Measurements from ENCODE around the gene ATXN3L.

Gene ATXN3L

GRCh38 chrX:13304052-13304451 is 15.8 kb downstream of the ATXN3L start:
- no peak for DNase-seq

GRCh38 chrX:13303248-13303647 is 16.6 kb downstream of the ATXN3L start:
- peak in 1 of 2 experiments; percentile 10 for DNase-seq

- DNase-seq, result no peak
Measured at GRCh38 chrX:13298836-13299235, 21.0 kb downstream of the ATXN3L start.

DNA sequence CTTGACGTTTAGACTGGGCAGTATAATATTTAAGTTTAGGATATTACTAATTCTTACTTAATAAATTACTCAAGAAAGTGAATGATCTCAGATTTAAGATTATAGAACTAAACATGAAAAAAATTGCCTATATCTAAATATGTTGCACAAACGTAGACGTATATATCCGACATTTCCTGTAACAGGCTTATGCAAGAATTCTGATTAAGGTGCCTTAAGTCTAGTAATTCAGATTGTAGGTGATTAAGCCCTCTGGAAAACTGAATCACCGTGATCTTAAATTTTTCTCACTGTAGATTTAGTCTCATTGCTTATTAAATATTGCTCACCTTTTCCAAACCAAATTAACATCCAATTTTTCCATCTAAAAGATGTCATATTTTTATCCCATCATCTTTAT is 24.0 kb downstream of the ATXN3L start:
- no peak for DNase-seq

DNA sequence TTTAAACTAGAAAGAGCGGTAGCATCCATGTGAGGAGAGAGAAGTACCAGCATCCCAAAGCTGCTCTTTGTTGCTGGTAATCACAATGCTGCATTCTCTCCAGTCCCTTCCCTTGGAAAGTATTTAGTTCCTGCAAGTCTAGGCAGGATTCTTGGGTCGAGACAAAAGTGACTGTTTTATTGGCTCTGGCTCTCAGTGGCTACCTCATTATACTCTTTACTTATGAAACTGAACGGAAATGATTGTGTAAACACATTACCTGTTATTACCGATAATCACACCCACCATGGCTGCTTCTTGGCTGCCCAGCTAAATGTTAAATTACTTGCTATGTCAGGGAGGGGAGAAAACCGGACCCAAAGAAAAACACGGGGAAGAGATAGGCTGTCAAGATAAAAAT is 26.2 kb downstream of the ATXN3L start:
- no peak for DNase-seq

GRCh38 chrX:13290891-13291614 is 28.8 kb downstream of the ATXN3L start:
- no peak for DNase-seq

GRCh38 chrX:13288671-13289070 is 31.2 kb downstream of the ATXN3L start:
- no peak for DNase-seq

GRCh38 chrX:13287816-13288215 is 32.0 kb downstream of the ATXN3L start:
- DNase-seq, result no peak

DNA sequence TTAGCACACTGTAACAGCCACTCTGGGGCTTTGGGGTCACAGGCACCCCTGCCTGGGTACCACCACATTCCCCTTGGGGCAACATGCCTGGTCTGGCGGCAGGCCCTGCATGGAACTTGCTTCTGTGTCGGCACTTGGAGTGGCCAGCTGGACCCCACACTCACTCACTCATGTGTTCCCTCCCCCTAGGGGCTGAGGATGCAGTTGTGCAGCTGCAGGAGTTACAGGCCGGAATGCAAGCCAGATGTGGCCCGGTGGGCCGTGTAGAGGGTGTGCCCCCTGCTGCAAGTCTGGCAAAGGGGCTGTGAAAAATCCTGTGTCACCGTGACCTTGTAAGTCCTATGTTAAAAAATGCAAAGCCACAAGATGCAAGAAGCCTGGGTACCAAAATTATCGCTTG is 34.2 kb downstream of the ATXN3L start:
- no peak for DNase-seq

DNA sequence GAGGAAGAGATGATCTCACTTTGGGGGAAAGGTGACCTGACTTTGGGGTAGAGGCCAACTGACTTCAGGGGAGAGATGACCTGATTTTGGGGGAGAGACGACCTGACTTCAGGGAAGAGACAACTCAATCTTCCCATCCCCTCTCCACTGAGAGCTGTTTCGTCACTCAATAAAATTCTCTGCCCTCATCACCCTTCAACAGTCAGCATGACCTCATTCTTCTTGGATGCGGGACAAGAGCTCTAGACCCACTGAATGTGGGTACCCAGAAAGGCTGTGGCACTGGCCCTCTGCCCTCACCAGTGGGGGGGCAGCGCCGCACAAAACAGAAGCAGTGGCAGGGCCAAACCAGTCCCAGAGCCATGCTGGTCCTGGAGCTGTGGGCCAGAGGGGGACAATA is 34.6 kb downstream of the ATXN3L start:
- DNase-seq, result no peak

- no peak for DNase-seq
Measured at GRCh38 chrX:13284570-13284969, 35.3 kb downstream of the ATXN3L start.

DNA sequence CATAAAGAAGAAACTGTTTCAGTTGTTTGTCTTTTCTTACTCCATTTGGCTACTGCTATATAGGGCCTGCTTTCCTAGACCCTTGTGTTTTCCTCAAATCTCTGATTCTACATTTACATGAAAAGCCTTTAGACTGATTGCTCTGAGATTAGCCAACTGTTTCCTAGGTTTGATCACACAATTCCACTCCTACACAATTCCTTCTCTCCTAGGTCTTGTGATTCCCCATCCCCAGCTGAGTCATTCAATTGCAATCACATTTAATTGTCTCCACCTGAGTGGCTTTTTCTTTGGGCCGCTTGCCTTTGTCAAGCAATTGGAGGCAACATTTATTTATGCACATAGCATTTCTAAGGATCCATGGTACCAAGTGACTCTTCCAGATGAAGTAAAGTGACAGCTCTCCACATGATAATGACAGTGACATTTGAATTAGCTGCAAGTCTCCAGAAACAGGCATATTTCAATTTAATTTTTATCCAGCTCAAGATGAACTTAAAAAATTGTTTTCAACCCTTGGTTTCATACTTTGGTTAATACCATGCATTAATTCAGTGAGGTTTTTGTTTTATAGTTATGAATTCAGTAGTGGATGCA is 35.8 kb downstream of the ATXN3L start:
- no peak for DNase-seq

DNA sequence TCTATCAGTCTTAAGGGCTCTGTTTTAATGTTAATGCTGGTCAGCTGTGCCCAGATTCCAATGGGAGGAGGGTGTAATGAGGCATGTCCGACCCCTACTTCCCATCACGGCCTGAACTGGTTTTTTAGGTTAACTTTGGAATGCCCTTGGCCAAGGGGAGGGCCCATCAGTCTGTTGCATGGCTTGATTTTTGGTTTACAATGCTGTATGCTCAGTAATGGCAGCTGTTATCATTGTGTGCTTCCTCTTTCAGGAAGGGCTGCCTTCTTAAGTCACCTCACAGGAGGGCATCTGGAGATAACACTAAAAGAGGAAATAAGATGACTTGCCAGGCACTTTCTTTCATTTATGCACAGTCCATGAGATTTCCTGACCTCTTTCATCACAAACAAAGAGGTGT is 36.3 kb downstream of the ATXN3L start:
- DNase-seq, result no peak

DNA sequence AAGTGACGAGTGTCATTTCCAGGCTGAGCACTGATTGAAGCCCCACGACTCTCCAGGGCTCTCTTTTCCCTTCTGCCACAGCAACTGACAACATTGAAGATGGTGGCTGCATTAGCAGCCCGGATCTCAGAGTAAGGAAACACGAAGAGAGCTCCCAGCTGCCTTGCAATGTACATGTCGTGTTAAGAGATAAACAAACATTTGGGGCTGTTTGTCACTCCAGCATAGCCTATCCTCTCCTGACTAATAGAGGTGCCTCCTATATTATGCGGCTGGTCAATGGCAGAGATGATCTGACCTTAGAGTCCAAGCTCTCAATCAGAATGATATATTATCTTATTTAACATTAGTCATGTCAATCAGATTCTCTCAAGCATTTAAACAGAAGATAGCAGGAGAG is 38.6 kb downstream of the ATXN3L start:
- DNase-seq, result no peak

- no peak for DNase-seq
Measured at GRCh38 chrX:13279279-13280018, 40.4 kb downstream of the ATXN3L start.

- no peak for DNase-seq
Measured at GRCh38 chrX:13277539-13277938, 42.3 kb downstream of the ATXN3L start.

DNA sequence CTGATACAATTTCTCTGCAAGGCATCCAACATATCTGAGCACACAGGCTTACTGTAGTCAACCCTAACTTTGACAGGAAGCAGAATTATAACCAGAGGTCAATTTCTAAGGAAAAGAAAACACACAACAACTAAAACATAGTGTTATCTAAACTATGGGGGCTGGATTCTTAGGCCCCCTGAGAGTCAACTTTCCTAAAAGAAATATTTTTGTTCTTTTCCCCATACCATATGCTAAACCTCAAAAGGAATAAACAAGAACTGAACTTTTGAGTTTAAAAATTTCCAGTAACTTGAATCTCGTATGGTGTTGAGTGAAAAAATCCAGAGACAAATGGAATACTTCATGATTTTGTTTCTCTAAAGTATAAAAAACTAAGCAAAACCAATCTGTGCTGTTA is 42.9 kb downstream of the ATXN3L start:
- DNase-seq, result no peak

DNA sequence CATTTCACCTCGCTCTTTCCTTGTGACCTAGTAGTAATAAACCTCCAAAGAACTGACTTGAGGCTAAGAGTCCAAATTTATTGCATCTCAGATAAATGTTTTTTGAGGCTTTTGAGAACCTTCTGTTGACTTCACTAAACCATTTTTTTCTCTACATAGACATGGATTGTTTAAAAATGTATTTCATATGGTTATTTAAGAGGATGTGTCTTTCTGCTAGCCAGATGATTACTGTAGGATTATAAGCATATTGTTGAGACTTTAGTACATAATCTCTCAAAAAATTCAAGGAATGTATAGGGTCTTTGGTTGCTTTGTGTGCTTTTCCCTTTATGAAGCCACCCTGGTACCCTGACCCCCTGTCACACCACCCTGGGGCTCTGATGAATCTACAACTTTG is 44.8 kb downstream of the ATXN3L start:
- DNase-seq, result no peak

GRCh38 chrX:13272426-13272825 is 47.4 kb downstream of the ATXN3L start:
- DNase-seq, result no peak

GRCh38 chrX:13271511-13271910 is 48.3 kb downstream of the ATXN3L start:
- DNase-seq, result no peak

DNA sequence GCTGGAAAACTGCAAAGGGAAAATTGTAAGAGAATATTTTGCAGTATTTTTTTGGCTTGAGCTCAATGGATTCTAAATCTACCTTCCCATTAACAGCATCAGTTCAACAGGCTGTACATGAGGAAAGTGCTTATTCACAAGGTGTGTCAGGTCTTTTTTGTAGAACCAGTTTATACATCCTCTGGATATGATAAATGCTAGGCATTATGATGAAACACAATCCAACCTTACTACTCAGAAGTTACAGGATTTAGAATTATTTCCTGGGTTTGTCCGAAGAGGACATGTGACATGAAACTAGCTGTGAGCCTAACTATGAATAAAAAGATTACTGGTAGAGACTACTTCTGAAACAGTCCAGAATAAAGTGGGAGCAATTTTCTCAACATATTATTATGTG is 49.5 kb downstream of the ATXN3L start:
- no peak for DNase-seq

DNA sequence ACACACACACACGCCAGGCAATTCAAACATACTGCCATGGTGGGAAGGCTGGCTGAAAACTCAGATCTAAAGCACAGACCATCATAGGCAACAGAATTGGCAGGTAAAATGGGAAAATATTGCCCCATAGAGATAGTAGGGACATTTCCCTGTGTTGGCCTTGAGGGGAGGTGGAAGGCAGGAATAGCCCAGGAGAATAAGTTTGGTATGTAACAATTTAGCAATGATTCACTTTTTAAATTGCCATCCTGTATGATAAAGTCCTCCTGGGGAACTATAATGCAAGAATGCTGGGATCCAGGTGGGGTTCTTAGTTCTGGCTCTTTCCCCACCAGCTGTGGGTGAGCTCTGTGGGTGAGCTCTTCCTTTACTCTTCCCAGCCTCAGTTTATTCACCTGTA is 51.0 kb downstream of the ATXN3L start:
- no peak for DNase-seq
